ENCODE data around the gene DRGX. TPM values are rescaled to one million over a fixed set of nuclear protein-coding genes. Genes with fewer than 3 reads are reported as not detected.

The DRGX gene
- total and polyA plus RNA-seq, 2 of the 4 experiments (the other 2 are of a cell fraction), result not detected

GRCh38 chr10:49388161-49388560 is 7.7 kb downstream of the DRGX start:
- no peak overlapping the region for H3K9ac ChIP-seq (ENCODE audit: low read depth, low read length)
- H4K20me1 ChIP-seq (ENCODE audit: insufficient read depth, low read length), result 0 out of 2 replicates have a peak, but pooled peaks cover 5% of the 10 kb centered on the region
- no peak overlapping the region for H2AFZ ChIP-seq (replicated peaks; ENCODE audit: low read length, poor library complexity)
- BruUV-seq (replicated peaks), result no TSS peak
- no peak overlapping the region for H4K8ac ChIP-seq (ENCODE audit: low read depth in 2 of 2, low read length in 2 of 2)
- H2BK120ac ChIP-seq (ENCODE audit: low read depth, low read length), result no peak overlapping the region
- H3K14ac ChIP-seq (replicated peaks; ENCODE audit: low read depth, low read length), result no peak overlapping the region
- peaks cover 10% of the 10 kb centered on the region for H3K9me1 ChIP-seq (ENCODE audit: insufficient read depth, low read length)
- ATAC-seq (ENCODE audit: low read depth) (no peak), DNase-seq (no peak)
- in situ Hi-C loops (cut with MboI; ENCODE audit: low sequenced_read_pairs) (no loop called here), intact Hi-C loops (cut with micrococcal nuclease) (no loop called here), dilution Hi-C loops (cut with HindIII; ENCODE audit: low sequenced_read_pairs, unreplicated experiment) (no loop called here)
- no peak overlapping the region for H2AK9ac ChIP-seq (replicated peaks; ENCODE audit: low read depth, low read length, poor library complexity)
- H3K18ac ChIP-seq (ENCODE audit: low read depth, low read length), result no peak overlapping the region
- no peaks in the 10 kb centered on the region for H3K79me1 ChIP-seq (ENCODE audit: low read depth in 1 of 2, low read length in 2 of 2)
- no peak overlapping the region for H3K4ac ChIP-seq (ENCODE audit: low read depth, low read length)
- peaks cover 27% of the 10 kb centered on the region for H3K27me3 ChIP-seq (ENCODE audit: control insufficient read depth, insufficient read depth, low read length)
- no peak overlapping the region for H4K5ac ChIP-seq (ENCODE audit: low read depth, low read length)
- ChIA-PET CTCF (no interaction called here), POLR2A (ENCODE audit: unreplicated experiment) (no interaction called here)
- no peak overlapping the region for H2BK5ac ChIP-seq (ENCODE audit: low read depth, low read length, poor library complexity, severe bottlenecking)
- no peak overlapping the region for H2BK15ac ChIP-seq (ENCODE audit: low read depth, low read length)
- no peak overlapping the region for H3K4me2 ChIP-seq (ENCODE audit: low read depth, low read length)
- H3K9me3 ChIP-seq (ENCODE audit: control insufficient read depth, insufficient read depth, low read length), result no peaks in the 10 kb centered on the region
- H3K4me1 ChIP-seq (ENCODE audit: control insufficient read depth, insufficient read depth, low read length), result peaks cover 3% of the 10 kb centered on the region; the same call in 1 of the 2 replicates
- H3K56ac ChIP-seq (ENCODE audit: extremely low read depth, insufficient read depth, low read length), result no peak overlapping the region
- H2BK20ac ChIP-seq (ENCODE audit: low read depth, low read length), result no peak overlapping the region
- H3K27ac ChIP-seq (ENCODE audit: insufficient read depth, low read length), result no peak overlapping the region
- H3K4me3 ChIP-seq (ENCODE audit: insufficient read depth, low read depth, low read length), result no peak overlapping the region
- TF ChIP-seq MAFK (IDR thresholded peaks at IDR 0.05; ENCODE audit: low read depth, low read length) (no peak), MXI1 (IDR thresholded peaks at IDR 0.05; ENCODE audit: borderline replicate concordance, low read depth, low read length) (no peak), CHD1 (IDR thresholded peaks at IDR 0.05; ENCODE audit: low read depth, low read length) (no peak), MAZ (IDR thresholded peaks at IDR 0.05; ENCODE audit: borderline replicate concordance, low read depth, low read length) (no peak)
- H3K36me3 ChIP-seq (ENCODE audit: control insufficient read depth, insufficient read depth, low read length), result no peaks in the 10 kb centered on the region
- no peak overlapping the region for H4K91ac ChIP-seq (ENCODE audit: insufficient read depth, low read depth, low read length)
- no peak overlapping the region for H2AK5ac ChIP-seq (ENCODE audit: low read depth, low read length)
- no peak overlapping the region for H3K23ac ChIP-seq (ENCODE audit: low read depth, low read length)

All from IMR-90 (cell line).